Posterior vena cava (tissue), 2 donors: ENCODE results near the gene TTC7B. TPM values are rescaled to one million over a fixed set of nuclear protein-coding genes. Genes with fewer than 3 reads are reported as not detected.

Experiments
- DNase-seq: peaks from one replicate; pipeline ENCODE4 v3.0.0-alpha.2; 2020; ENCODE audit warnings: low spot score
- intact Hi-C, 2 donors: fragments of 100-400 bp; cut with DNase I; formaldehyde crosslinking; loops; one replicate each; pipeline versions ENCODE4 v1.14.1 to v1.14.2; 2022 to 2023
- total RNA-seq, 2 donors: library from RNA; stranded (reverse); fragmentation: NEBNext Ultra II Directional; extraction: Animal tissue kit (Norgen Biotek cat#: 25700); gene quantifications; one replicate each; pipeline ENCODE4 v1.2.1, GENCODE V29; 2021
- donor health status: DM: yes; HTN: yes; CAD: no.
- donor health status: DM: yes; HTN: yes; CAD: no.

The TTC7B gene
- total RNA-seq, 2 donors from 2014 or later, result 60.5 to 75.7 TPM

- intact Hi-C loops, result no loop called here
- no peak for DNase-seq
These were observed 89.1 kb downstream of the TTC7B start for GRCh38 chr14:90727082-90727481.

DNA sequence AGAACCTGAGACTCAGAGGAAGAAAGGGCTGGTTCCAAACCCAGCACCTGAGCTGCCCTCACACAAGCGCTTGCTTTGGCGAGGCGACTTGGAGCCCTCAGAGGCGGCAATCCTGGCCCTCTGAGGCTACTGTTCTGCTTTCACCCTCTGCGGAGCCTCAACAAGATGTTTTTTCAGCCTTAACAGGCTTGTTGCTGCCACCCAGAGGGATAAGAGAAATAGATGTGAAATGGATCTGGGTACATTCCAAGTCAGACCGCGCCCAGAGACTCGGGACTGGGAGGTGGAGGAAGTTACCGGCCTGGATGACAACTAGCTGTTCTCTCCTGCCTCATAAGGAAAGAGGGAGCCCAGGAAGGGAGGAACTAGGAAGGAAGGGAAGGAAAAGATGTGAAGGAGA is 89.6 kb downstream of the TTC7B start:
- intact Hi-C loops, result no loop called here
- DNase-seq, result peak; percentile 81

DNA sequence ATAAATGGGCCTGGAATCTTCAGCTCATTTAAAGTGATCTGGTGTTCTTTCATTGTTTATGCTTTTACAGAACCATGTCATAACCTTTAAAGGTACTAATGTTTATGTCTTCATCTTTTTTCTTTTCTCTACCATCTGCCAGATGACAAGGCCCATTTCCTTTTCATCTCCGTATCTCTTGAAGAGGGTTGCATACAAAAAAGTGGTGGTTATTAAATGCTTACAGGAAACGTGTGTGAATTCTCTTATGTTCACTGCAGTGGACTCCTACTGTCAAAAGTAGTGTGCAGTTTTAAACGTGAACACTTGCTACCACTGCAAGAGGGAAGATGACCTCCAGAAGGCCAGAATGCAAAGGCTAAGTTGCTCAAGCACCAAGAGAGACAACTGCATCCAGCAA is 91.4 kb downstream of the TTC7B start:
- no peak for DNase-seq
- intact Hi-C loops, result no loop called here

DNA sequence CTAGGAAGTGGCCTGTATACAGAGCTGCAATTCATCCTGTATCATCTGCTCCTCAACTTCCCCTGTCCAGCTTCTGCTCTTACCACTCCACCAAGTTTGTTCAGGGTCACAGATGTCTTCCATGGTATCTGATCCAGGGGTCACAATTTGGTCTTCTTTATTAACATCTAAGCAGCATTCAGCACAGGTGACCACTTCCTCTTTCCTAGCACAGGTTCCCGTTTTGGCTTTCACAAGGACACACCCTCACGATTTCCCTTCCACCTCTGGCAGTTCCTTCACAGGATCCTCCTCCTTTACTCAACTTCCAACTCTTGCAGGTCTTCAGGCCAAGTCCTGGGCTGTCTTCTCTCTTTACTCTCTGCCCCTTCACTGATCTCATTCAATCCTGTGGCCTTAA is 93.6 kb downstream of the TTC7B start:
- intact Hi-C loops, result no loop called here
- DNase-seq, result no peak

- DNase-seq, result no peak
- intact Hi-C loops, result no loop called here
These were observed 94.5 kb downstream of the TTC7B start for GRCh38 chr14:90721619-90722305.

DNA sequence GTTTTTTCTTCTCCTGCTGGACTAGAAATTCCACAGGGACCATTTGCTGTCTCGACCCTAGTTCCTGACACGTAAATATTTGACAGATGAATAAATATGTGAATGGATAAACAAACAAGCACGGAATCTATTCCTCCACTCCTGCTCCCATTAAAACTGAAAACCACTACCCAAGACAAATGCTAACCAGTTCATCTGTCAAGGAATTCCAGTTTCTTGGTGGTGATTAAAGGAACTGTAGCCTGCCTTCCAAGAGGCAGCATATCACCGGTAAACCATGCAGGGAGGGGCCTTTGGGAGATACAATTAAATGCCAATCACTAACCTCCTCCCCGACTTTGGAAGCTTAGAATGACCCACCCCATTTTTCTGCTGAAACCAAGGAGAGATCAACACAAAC is 95.4 kb downstream of the TTC7B start:
- no peak for DNase-seq
- intact Hi-C loops, result no loop called here

- DNase-seq, result no peak
- intact Hi-C loops, result no loop called here
These were observed 95.9 kb downstream of the TTC7B start for GRCh38 chr14:90720336-90720735.

GRCh38 chr14:90717916-90718315 is 98.3 kb downstream of the TTC7B start:
- no peak for DNase-seq

GRCh38 chr14:90715993-90716392 is 100.2 kb downstream of the TTC7B start:
- no peak for DNase-seq
- intact Hi-C loops, result no loop called here

More at GRCh38 chr14:90717916-90718315, 98.3 kb downstream of the TTC7B start:
- intact Hi-C loops, result no loop called here

- no peak for DNase-seq
- intact Hi-C loops, result no loop called here
These were observed 100.7 kb downstream of the TTC7B start for GRCh38 chr14:90715495-90715894.

DNA sequence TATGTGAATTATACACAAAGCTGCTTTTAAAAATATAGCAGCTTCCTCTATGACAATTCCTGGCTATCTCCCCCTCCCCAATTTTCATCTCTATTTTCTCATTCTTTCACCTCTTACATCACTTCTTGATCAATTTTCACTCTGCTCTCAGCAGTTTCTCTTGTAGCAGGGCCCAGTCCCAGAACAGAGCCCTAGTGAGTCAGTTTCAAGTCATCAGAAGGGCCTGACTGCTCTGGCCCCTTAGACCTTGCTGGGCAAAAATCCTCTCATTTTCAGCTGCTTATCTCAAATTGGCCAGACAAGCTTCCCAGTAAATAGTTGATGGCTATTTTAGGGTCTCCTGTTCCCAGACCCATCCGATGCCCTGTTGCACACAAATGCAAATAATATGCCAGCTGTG is 101.4 kb downstream of the TTC7B start:
- no peak for DNase-seq
- intact Hi-C loops, result no loop called here

DNA sequence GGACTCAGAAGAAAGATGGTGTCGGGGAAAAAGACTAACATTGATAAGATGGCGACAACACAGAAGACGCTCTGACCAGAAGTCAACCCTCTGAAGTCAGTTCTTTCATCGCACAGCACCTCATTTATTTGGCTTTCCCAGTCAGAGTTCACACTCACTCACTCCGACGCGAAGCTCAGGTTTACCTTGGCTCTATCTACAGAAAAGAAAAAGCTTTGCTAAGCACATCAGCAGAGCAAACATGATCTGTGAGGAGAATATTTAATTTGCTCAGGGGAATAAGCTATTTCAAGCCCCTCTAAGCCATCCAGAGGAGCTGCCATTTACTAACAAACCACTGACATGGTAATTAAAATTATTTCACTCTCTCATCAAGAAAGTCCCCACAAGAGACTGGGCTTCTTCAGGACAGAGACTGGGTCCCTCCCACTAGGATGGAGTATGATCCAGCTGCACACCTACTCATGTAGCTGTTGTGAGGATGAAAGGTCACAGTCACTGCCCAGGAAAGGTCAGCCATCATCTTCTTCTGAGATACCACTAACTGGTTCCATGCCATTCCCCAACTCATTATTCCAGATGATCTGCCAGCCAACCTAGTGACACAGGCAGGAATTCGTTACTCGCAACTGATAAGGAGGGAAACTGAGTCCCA is 111.4 kb downstream of the TTC7B start:
- DNase-seq, result no peak
- intact Hi-C loops, result no loop called here

GRCh38 chr14:90703841-90704737 is 112.1 kb downstream of the TTC7B start:
- DNase-seq, result no peak
- intact Hi-C loops, result no loop called here

DNA sequence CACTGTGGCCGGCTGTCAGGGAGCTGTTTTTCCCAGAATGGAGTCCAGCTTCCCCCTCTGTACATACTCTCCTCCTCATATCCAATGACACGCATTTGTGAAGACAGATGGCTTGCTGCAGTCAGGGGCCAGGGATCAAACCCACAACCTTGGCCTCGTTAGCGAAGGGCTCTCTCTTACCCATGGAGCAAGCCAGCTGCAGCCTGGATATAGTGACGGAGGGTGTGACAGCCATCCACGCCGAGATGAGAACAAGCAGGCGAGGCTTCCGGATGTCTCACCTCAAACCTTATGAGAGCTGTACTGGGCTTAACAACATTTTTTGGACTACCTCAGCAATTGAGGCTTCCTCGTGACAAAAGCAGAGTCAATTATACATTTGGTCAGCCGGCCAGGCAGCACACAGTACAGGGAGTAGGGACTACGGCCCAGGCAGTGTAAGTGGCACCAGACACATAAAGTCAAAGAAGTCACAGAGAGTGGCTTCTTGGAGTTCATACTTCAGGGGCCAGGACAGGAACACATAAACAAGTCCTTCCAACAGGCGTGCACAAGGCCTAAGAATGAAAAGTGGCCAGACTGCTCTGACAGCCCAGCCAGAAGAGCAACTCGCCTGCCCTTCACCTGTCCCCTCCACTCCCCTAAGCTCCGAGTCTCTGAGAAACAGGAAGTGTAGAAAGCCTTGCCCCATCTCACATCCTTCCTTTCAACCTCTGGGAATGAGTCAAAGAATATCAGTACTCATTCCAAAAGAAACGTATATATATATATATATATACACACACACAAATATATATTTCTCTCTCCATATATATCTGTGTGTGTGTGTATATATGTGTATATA is 115.1 kb downstream of the TTC7B start:
- intact Hi-C loops, result no loop called here
- DNase-seq, result no peak

GRCh38 chr14:90699016-90699415 is 117.2 kb downstream of the TTC7B start:
- intact Hi-C loops, result loop anchor here in 1 of 2 donors (10.0 kb wide), 2 partner anchors 164 to 394 kb away; no protein-coding TSS in a partner anchor
- DNase-seq, result no peak

DNA sequence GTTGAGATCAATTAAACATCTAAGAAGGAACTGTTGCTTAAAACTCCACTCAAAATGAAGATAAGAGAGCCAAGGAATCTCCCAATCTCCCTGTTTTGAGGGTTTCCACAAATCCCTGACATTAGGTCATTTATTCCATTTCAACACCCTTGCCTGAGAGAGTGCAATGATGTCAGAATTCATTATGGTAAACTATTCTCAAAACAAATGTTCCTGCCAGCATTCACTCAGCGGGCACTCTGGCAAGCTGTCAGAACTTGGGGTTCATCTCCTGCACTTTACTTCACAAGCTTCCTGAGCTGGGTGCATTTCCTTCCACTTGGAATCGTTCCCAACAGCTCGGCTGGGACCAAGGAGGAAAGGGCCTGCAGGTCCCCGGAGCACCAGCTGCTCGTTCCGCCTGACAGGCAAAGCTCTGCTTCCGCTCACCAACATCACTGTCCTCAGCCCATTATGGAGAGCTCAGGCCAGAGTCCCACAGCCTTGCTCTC is 117.8 kb downstream of the TTC7B start:
- intact Hi-C loops, result loop anchor here in 1 of 2 donors (10.0 kb wide), 2 partner anchors 164 to 394 kb away; no protein-coding TSS in a partner anchor
- DNase-seq, result no peak

DNA sequence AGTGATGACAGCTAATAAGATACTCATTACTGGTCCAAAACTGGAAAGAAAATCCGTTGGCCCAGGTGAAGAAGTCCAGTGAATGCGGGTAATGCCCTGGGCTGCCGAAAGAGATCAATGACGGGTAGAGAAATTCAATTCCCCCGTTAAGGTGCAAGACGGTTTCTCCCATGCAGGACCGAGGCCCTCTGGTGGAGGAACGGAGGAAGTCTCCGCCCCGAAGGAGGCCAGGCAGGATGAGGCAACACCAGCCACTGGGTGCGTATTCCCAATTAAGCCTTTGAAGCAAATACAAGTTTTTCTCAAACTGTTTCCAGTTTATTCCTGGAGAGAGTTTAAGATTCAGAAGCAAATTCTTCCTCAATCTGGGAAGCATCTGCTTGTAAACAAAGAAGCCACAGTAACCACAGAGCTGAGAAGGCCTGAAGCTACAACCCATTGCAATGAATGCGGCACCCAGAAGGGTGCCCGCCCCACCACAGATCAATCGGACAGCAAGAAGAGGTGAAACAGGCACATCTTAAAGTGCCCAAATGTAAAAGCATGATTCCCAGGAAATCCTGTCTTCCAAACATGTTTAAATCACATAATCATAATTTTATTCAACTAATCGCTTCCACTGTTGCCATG is 118.5 kb downstream of the TTC7B start:
- intact Hi-C loops, result loop anchor here in 1 of 2 donors (2.0 to 10.0 kb wide), 3 partner anchors 163 to 393 kb away; no protein-coding TSS in a partner anchor
- DNase-seq, result peak; percentile 95

DNA sequence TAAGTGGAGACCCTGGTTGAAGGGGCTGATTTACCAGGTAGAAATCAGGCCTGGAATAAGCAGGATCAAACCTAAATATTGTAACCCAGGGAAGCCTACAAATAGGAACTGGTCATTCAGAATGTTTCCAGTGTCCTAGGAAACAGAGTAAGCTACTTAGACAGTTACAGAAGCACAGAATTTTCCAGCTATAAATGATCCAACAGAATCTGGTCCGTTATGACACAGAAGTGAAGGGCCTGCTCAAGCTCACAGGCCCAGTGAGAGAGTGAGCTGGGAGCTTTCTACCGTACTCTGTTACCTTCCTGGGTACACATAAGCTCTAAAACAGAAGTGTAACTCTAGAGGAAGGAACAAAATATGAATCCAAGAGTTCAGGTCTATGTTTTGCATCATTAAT is 119.1 kb downstream of the TTC7B start:
- DNase-seq, result no peak
- intact Hi-C loops, result loop anchor here in 1 of 2 donors (2.0 to 10.0 kb wide), 3 partner anchors 162 to 392 kb away; no protein-coding TSS in a partner anchor
